Tibial artery (tissue), 4 donors: ENCODE results near the gene SEMA5B.

Source experiments
- DNase-seq, 2 donors: peaks; one replicate each; pipeline ENCODE4 v3.0.0-alpha.2; 2019
- H3K27ac ChIP-seq, 2 donors: fragments of 200-600 bp; sonication (generic) in 1 of 2; 1 replicate in 1 of 2; 2 replicates in 1 of 2; pipeline ENCODE4 v1.5.1; 2018 to 2019; ENCODE audit warnings: mild to moderate bottlenecking in 1 of 2
- H3K27me3 ChIP-seq, 2 donors: fragments of 200-600 bp; sonication (generic) in 1 of 2; one replicate each; pipeline versions ENCODE4 v1.5.1 to v1.6.0; 2016 to 2019
- H3K36me3 ChIP-seq, 3 donors: fragments of 200-600 bp; sonication (generic) in 2 of 3; one replicate each; pipeline ENCODE4 v1.5.1; 2016 to 2019; ENCODE audit warnings: mild to moderate bottlenecking in 2 of 3
- H3K4me1 ChIP-seq, 4 donors: fragments of 200-600 bp; sonication (generic) in 2 of 4; 1 replicate in 3 of 4; 2 replicates in 1 of 4; pipeline ENCODE4 v1.5.1; 2016 to 2019
- H3K4me3 ChIP-seq, 2 donors: fragments of 200-600 bp; sonication (generic) in 1 of 2; 1 replicate in 1 of 2; 2 replicates in 1 of 2; pipeline ENCODE4 v1.5.1; 2018 to 2019; ENCODE audit warnings: mild to moderate bottlenecking in 2 of 2
- H3K9me3 ChIP-seq, 3 donors: fragments of 200-600 bp; sonication (generic) in 1 of 3; one replicate each; pipeline ENCODE4 v1.5.1; 2016 to 2019
- CTCF ChIP-seq, 2 experiments: fragments of 200-600 bp in 1 of 2; fragments of 450-650 bp in 1 of 2; IDR thresholded peaks; one replicate each; pipeline ENCODE4 v1.5.1; 2017 to 2019; ENCODE audit warnings: antibody characterized with exemption in 2 of 2, mild to moderate bottlenecking in 1 of 2, moderate library complexity in 1 of 2
- intact Hi-C: fragments of 100-400 bp; cut with DNase I; formaldehyde crosslinking; loops from one replicate; pipeline ENCODE4 v1.15.0; 2023; ENCODE audit warnings: low total_unique reads

SEMA5B gene

GRCh38 chr3:122992133-122992532 is 35.4 kb downstream of the SEMA5B start:
- intact Hi-C loops = no loop called here
- H3K36me3 ChIP-seq = no peaks in the 10 kb centered on the region
- no peak for TF ChIP-seq CTCF (IDR thresholded peaks at IDR 0.05)
- peaks cover 0 to 45% of the 10 kb centered on the region in 2 donors for H3K27me3 ChIP-seq
- no peaks in the 10 kb centered on the region for H3K9me3 ChIP-seq
- no peak overlapping the region for H3K4me3 ChIP-seq
- DNase-seq = no peak
- H3K27ac ChIP-seq = no peak overlapping the region
- peaks cover 0 to 27% (median 20%) of the 10 kb centered on the region in 4 donors for H3K4me1 ChIP-seq

- Histone ChIP-seq H3K27me3 (peaks cover 0 to 52% of the 10 kb centered on the region in 2 donors), H3K4me3 (no peak overlapping the region), H3K9me3 (no peaks in the 10 kb centered on the region), H3K27ac (no peak overlapping the region), H3K36me3 (no peaks in the 10 kb centered on the region), H3K4me1 (peaks cover 0 to 21% (median 15%) of the 10 kb centered on the region in 4 donors)
- TF ChIP-seq CTCF (IDR thresholded peaks at IDR 0.05) = no peak
- DNase-seq = no peak
- intact Hi-C loops = no loop called here
These were observed 36.2 kb downstream of the SEMA5B start for GRCh38 chr3:122991236-122991985.

DNA sequence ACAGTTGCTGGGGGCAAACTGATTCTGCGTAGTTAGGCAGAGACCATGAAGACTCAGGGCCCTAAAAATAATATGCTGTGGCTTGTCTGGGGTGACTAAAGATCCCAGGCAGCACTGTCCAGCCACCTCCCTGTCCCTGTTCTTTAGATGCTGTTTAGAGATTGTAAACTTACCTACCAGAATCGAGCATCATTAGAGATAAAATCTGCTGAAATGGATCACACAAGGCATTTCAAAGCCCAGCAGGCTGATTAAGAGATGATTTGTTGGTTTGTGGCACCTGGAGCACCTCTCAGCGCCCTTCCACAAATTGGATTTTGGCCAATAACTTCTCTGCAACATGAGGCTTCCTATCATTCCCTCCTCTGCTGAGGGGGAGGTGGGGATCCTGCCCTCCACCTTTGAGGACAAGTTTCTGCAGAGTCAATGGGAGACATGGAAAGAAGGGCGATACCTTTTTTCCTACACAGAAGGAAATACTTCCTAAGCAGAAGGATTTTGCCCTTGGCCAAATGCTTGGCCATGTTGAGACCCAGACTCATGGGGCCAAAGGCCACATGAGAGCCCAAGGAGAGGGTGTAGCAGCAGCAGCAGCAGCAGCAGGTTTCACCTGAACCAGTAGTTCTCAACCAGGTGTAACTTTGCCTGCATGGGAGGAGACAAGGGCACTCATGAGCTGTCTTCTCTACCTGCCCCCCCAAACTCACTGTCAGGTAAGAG is 37.5 kb downstream of the SEMA5B start:
- H3K36me3 ChIP-seq = no peaks in the 10 kb centered on the region
- no peak overlapping the region for H3K27ac ChIP-seq
- DNase-seq = no peak
- H3K9me3 ChIP-seq = no peaks in the 10 kb centered on the region
- intact Hi-C loops = no loop called here
- peaks cover 0 to 52% of the 10 kb centered on the region in 2 donors for H3K27me3 ChIP-seq
- no peak for TF ChIP-seq CTCF (IDR thresholded peaks at IDR 0.05)
- H3K4me1 ChIP-seq = peaks cover 0 to 14% (median 5%) of the 10 kb centered on the region in 4 donors
- H3K4me3 ChIP-seq = no peak overlapping the region

- DNase-seq = no peak
These were observed 39.1 kb downstream of the SEMA5B start for GRCh38 chr3:122988508-122988907.

DNA sequence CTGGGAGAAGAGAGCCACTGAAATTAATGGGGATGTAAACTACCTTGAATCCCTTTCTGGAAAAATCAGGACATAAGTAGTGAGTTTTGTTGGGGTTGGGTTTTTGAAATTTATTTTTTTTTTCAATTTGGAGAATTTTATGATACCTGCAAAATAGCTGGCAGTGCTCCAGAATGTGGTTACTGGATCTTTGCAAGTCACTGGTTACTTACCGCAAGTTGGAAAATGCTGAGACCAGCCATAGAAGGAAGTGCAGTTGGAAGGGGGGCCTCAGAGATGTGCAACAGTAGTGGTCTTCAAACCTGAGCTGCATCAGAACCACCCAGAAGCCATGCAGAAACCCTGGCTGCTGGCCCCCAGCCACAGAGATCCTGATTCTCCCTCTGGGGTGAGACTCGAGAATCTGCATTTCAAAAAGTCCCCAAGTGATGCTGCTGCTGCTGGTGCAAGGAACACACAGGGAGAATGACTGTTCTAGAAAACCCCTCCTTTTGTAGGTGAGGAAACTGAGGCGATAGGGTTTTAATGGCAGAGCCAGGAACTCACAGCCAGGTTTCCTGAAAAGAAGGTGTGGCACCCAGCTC is 39.7 kb downstream of the SEMA5B start:
- no peak for DNase-seq
- Histone ChIP-seq H3K9me3 (no peaks in the 10 kb centered on the region), H3K4me1 (peaks cover 0 to 11% (median 3%) of the 10 kb centered on the region in 4 donors), H3K36me3 (no peaks in the 10 kb centered on the region), H3K4me3 (no peak overlapping the region), H3K27ac (no peak overlapping the region), H3K27me3 (peaks cover 0 to 52% of the 10 kb centered on the region in 2 donors)
- no peak for TF ChIP-seq CTCF (IDR thresholded peaks at IDR 0.05)
- intact Hi-C loops = no loop called here

More at GRCh38 chr3:122988508-122988907, 39.1 kb downstream of the SEMA5B start:
- intact Hi-C loops = no loop called here
- Histone ChIP-seq H3K27ac (no peak overlapping the region), H3K27me3 (peaks cover 0 to 52% of the 10 kb centered on the region in 2 donors), H3K36me3 (no peaks in the 10 kb centered on the region), H3K9me3 (no peaks in the 10 kb centered on the region), H3K4me1 (peaks cover 0 to 12% (median 5%) of the 10 kb centered on the region in 4 donors), H3K4me3 (no peak overlapping the region)
- TF ChIP-seq CTCF (IDR thresholded peaks at IDR 0.05) = no peak
